Activated naive CD4-positive, alpha-beta T cell treated with anti-CD3 and anti-CD28 coated beads for 36 hours (primary cell): ENCODE results near the gene ENDOG. TPM values are rescaled to one million over a fixed set of nuclear protein-coding genes. Genes with fewer than 3 reads are reported as not detected.
"Not testable (repeated sequence)": the region's sequence is repeated elsewhere in the genome, so short reads cannot be mapped to it uniquely, and the experiment has no call there.

Experiments used
- CTCF ChIA-PET: fragments of 350-600 bp; sonication (Branson Sonifier 250); formaldehyde crosslinking; loops from one replicate; lab custom pipeline; 2021; ENCODE audit warnings: antibody characterized with exemption; lab: Charles Lee
- DNase-seq: peaks from one replicate; pipeline ENCODE4 v3.0.0-alpha.2; 2020
- H3K27ac Mint-ChIP-seq: one replicate; pipeline ENCODE4 v1.8.0; 2021; ENCODE audit warnings: mild to moderate bottlenecking, mixed read lengths
- H3K27me3 Mint-ChIP-seq: one replicate; pipeline ENCODE4 v1.8.0; 2021; ENCODE audit warnings: low read depth, mixed read lengths
- H3K36me3 Mint-ChIP-seq: one replicate; pipeline ENCODE4 v1.8.0; 2021; ENCODE audit warnings: low read depth, mixed read lengths
- H3K4me1 Mint-ChIP-seq: one replicate; pipeline ENCODE4 v1.8.0; 2021; ENCODE audit warnings: low read depth, mixed read lengths
- H3K4me3 Mint-ChIP-seq: one replicate; pipeline ENCODE4 v1.8.0; 2021; ENCODE audit warnings: mild to moderate bottlenecking, moderate library complexity, mixed read lengths
- H3K9me3 Mint-ChIP-seq: one replicate; pipeline ENCODE4 v1.8.0; 2021; ENCODE audit warnings: mixed read lengths
- intact Hi-C: fragments of 100-400 bp; cut with micrococcal nuclease; formaldehyde crosslinking; loops from one replicate; pipeline ENCODE4 v1.15.1; 2023
- total RNA-seq, 2 experiments: library from RNA; stranded (reverse); gene quantifications; one replicate each; pipeline ENCODE4 v1.2.3, GENCODE V29; 2021

The ENDOG gene
- total RNA-seq, 2 experiments from 2014 or later: 9.9 to 10.3 TPM

- Mint-ChIP-seq H3K4me1 (peaks cover 26% of the 10 kb centered on the region), H3K4me3 (no peak overlapping the region), H3K27ac (no peak overlapping the region), H3K36me3 (no peaks in the 10 kb centered on the region), H3K27me3 (no peaks in the 10 kb centered on the region), H3K9me3 (peaks cover 5% of the 10 kb centered on the region)
- intact Hi-C loops: loop anchor here (5.0 kb wide), 3 partner anchors 63 to 233 kb away; partner anchors contain the start of genes DYNC2I2, SPTAN1 and ZDHHC12
- CTCF ChIA-PET: interaction anchor here (0.6 kb wide), 1 partner anchor 785 kb away, joined by 3 read pairs; no protein-coding TSS in a partner anchor
- DNase-seq: no peak
Measured at GRCh38 chr9:128785427-128785826, 32.9 kb upstream of the ENDOG start.

GRCh38 chr9:128786681-128787601 lies 31.4 kb upstream of the ENDOG start, which contains the start of gene TBC1D13:
Gene TBC1D13, plus strand, starts transcription at chr9:128787253. Its CDS starts 101 bp downstream, at chr9:128787354.
- H3K4me1 Mint-ChIP-seq: peaks cover 26% of the 10 kb centered on the region
- peak within 1 kb of the TSS; percentile 90 for H3K4me3 Mint-ChIP-seq
- peak; percentile 91 for DNase-seq
- CTCF ChIA-PET: interaction anchor here (0.6 to 1.9 kb wide), 2 partner anchors 15 to 31 kb away, joined by 4 to 5 read pairs; partner anchors contain the start of gene ENDOG
- peak within 1 kb of the TSS; percentile 81 for H3K27ac Mint-ChIP-seq
- no peaks in the 10 kb centered on the region for H3K27me3 Mint-ChIP-seq
- no peaks in the 10 kb centered on the region for H3K9me3 Mint-ChIP-seq
- H3K36me3 Mint-ChIP-seq: no peaks in the 10 kb centered on the region
- intact Hi-C loops: loop anchor here (1.0 to 5.0 kb wide), 5 partner anchors 15 to 416 kb away; partner anchors contain the start of genes DYNC2I2, SPTAN1, URM1 and ZDHHC12

- H3K27ac Mint-ChIP-seq: peak overlapping the region; percentile 81
- H3K36me3 Mint-ChIP-seq: no peaks in the 10 kb centered on the region
- intact Hi-C loops: loop anchor here (1.0 to 5.0 kb wide), 5 partner anchors 15 to 416 kb away; partner anchors contain the start of genes DYNC2I2, SPTAN1, URM1 and ZDHHC12
- peak; percentile 20 for DNase-seq
- H3K27me3 Mint-ChIP-seq: no peaks in the 10 kb centered on the region
- H3K9me3 Mint-ChIP-seq: no peaks in the 10 kb centered on the region
- CTCF ChIA-PET: interaction anchor here (1.9 kb wide), 1 partner anchor 30 kb away, joined by 5 read pairs; the partner anchor contains the start of gene ENDOG
- H3K4me3 Mint-ChIP-seq: peak overlapping the region; percentile 90
- H3K4me1 Mint-ChIP-seq: peaks cover 27% of the 10 kb centered on the region
Measured at GRCh38 chr9:128787659-128788058, 30.6 kb upstream of the ENDOG start.

GRCh38 chr9:128788445-128788844 lies 29.9 kb upstream of the ENDOG start:
- intact Hi-C loops: loop anchor here (5.0 kb wide), 3 partner anchors 66 to 236 kb away; partner anchors contain the start of genes DYNC2I2, SPTAN1 and ZDHHC12
- peak overlapping the region; percentile 90 for H3K4me3 Mint-ChIP-seq
- no peaks in the 10 kb centered on the region for H3K27me3 Mint-ChIP-seq
- H3K36me3 Mint-ChIP-seq: no peaks in the 10 kb centered on the region
- H3K27ac Mint-ChIP-seq: peak overlapping the region; percentile 81
- peaks cover 26% of the 10 kb centered on the region for H3K4me1 Mint-ChIP-seq
- CTCF ChIA-PET: interaction anchor here (0.6 to 1.9 kb wide), 4 partner anchors 17 to 165 kb away, joined by 3 to 5 read pairs (median 3); partner anchors contain the start of genes ENDOG and ZDHHC12
- no peak for DNase-seq
- no peaks in the 10 kb centered on the region for H3K9me3 Mint-ChIP-seq

- no peak for DNase-seq
- Mint-ChIP-seq H3K9me3 (no peaks in the 10 kb centered on the region), H3K27me3 (no peaks in the 10 kb centered on the region), H3K4me1 (peaks cover 25% of the 10 kb centered on the region), H3K36me3 (peaks cover 2% of the 10 kb centered on the region), H3K27ac (no peak overlapping the region), H3K4me3 (no peak overlapping the region)
- CTCF ChIA-PET: no interaction called here
- intact Hi-C loops: no loop called here
Measured at GRCh38 chr9:128790536-128790935, 27.8 kb upstream of the ENDOG start.

- H3K27me3 Mint-ChIP-seq: no peaks in the 10 kb centered on the region
- DNase-seq: no peak
- peaks cover 3% of the 10 kb centered on the region for H3K36me3 Mint-ChIP-seq
- intact Hi-C loops: no loop called here
- CTCF ChIA-PET: no interaction called here
- peaks cover 25% of the 10 kb centered on the region for H3K4me1 Mint-ChIP-seq
- H3K27ac Mint-ChIP-seq: no peak overlapping the region
- no peaks in the 10 kb centered on the region for H3K9me3 Mint-ChIP-seq
- H3K4me3 Mint-ChIP-seq: no peak overlapping the region
Measured at GRCh38 chr9:128792134-128792533, 26.2 kb upstream of the ENDOG start.

- H3K4me1 Mint-ChIP-seq: peaks cover 19% of the 10 kb centered on the region
- CTCF ChIA-PET: interaction anchor here (0.6 kb wide), 1 partner anchor 353 kb away, joined by 3 read pairs; no protein-coding TSS in a partner anchor
- H3K9me3 Mint-ChIP-seq: no peaks in the 10 kb centered on the region
- intact Hi-C loops: no loop called here
- no peaks in the 10 kb centered on the region for H3K27me3 Mint-ChIP-seq
- peak overlapping the region; percentile 5 for H3K27ac Mint-ChIP-seq
- no peak overlapping the region for H3K4me3 Mint-ChIP-seq
- no peak for DNase-seq
- peaks cover 4% of the 10 kb centered on the region for H3K36me3 Mint-ChIP-seq
Measured at GRCh38 chr9:128792978-128793686, 25.2 kb upstream of the ENDOG start.

GRCh38 chr9:128794961-128795360 lies 23.3 kb upstream of the ENDOG start:
- H3K9me3 Mint-ChIP-seq, H3K36me3 Mint-ChIP-seq, H3K27me3 Mint-ChIP-seq, intact Hi-C loops, H3K4me1 Mint-ChIP-seq, H3K4me3 Mint-ChIP-seq, DNase-seq, CTCF ChIA-PET, H3K27ac Mint-ChIP-seq: not testable (repeated sequence)

GRCh38 chr9:128798896-128799295 lies 19.4 kb upstream of the ENDOG start:
- peaks cover under 1% of the 10 kb centered on the region for H3K4me1 Mint-ChIP-seq
- no peaks in the 10 kb centered on the region for H3K27me3 Mint-ChIP-seq
- intact Hi-C loops: no loop called here
- no peaks in the 10 kb centered on the region for H3K9me3 Mint-ChIP-seq
- H3K36me3 Mint-ChIP-seq: peaks cover 7% of the 10 kb centered on the region
- no peak overlapping the region for H3K4me3 Mint-ChIP-seq
- no peak overlapping the region for H3K27ac Mint-ChIP-seq
- CTCF ChIA-PET: no interaction called here
- DNase-seq: no peak

GRCh38 chr9:128800061-128800460 lies 18.2 kb upstream of the ENDOG start:
- CTCF ChIA-PET: no interaction called here

GRCh38 chr9:128802482-128802881 lies 15.8 kb upstream of the ENDOG start:
- intact Hi-C loops: no loop called here
- H3K36me3 Mint-ChIP-seq: peaks cover 5% of the 10 kb centered on the region
- H3K27ac Mint-ChIP-seq: no peak overlapping the region
- CTCF ChIA-PET: no interaction called here
- no peaks in the 10 kb centered on the region for H3K27me3 Mint-ChIP-seq
- H3K9me3 Mint-ChIP-seq: no peaks in the 10 kb centered on the region
- H3K4me1 Mint-ChIP-seq: no peaks in the 10 kb centered on the region
- no peak overlapping the region for H3K4me3 Mint-ChIP-seq
- no peak for DNase-seq

More at GRCh38 chr9:128800061-128800460, 18.2 kb upstream of the ENDOG start:
- Mint-ChIP-seq H3K4me1 (no peaks in the 10 kb centered on the region), H3K9me3 (no peaks in the 10 kb centered on the region), H3K36me3 (peaks cover 7% of the 10 kb centered on the region), H3K27ac (no peak overlapping the region), H3K4me3 (no peak overlapping the region), H3K27me3 (no peaks in the 10 kb centered on the region)
- intact Hi-C loops: no loop called here
- no peak for DNase-seq

GRCh38 chr9:128805661-128806060 lies 12.6 kb upstream of the ENDOG start:
- H3K9me3 Mint-ChIP-seq: no peaks in the 10 kb centered on the region
- H3K27me3 Mint-ChIP-seq: no peaks in the 10 kb centered on the region
- CTCF ChIA-PET: interaction anchor here (1.0 kb wide), 1 partner anchor 41 kb away, joined by 3 read pairs; no protein-coding TSS in a partner anchor
- intact Hi-C loops: no loop called here
- no peak overlapping the region for H3K4me3 Mint-ChIP-seq
- no peaks in the 10 kb centered on the region for H3K4me1 Mint-ChIP-seq
- peaks cover 5% of the 10 kb centered on the region for H3K36me3 Mint-ChIP-seq
- H3K27ac Mint-ChIP-seq: no peak overlapping the region
- no peak for DNase-seq
